Hepatocyte (in vitro differentiated cells): ENCODE results near the gene OR1E2.

Source experiments
- CTCF ChIP-seq: fragments of 200-600 bp; sonication (generic); IDR thresholded peaks from 2 replicates; pipeline ENCODE4 v1.5.1; 2016; ENCODE audit warnings: antibody characterized with exemption, mild to moderate bottlenecking; ENCODE audit not compliant: poor library complexity
- EZH2 ChIP-seq: fragments of 200-600 bp; sonication (generic); IDR thresholded peaks from 2 replicates; pipeline ENCODE4 v1.6.1; 2016; ENCODE audit warnings: antibody characterized with exemption, mild to moderate bottlenecking, borderline replicate concordance

DNA sequence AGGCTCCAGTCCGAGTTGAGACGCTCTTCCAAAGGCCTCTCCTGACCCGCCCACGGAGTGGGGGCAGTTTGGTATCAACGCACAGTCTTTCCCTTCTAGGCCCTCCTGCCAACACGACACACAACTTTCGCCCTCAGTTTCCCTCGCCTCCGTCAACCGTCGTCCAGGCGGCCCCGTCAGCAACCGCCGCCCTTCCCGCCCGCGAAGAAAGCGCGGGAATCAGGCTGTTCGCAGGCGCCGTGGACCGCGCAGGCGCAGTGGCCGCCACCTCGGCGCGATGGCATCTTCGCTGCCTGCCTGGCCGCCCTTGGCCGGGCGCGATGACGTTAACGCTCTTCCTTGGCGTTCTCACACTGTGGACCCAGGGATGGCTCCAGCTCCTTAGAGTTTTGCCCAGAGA, 38.0 kb upstream of the OR1E2 start, which contains the start of gene SPATA22:
- no peak for TF ChIP-seq EZH2
- TF ChIP-seq CTCF, result no peak
